GM19193 (cell line): ENCODE results near the gene SUSD3.

Experiments used
- POLR2A ChIP-seq: IDR thresholded peaks from 4 replicates; pipeline ENCODE4 v1.6.1; 2011; ENCODE audit not compliant: insufficient read depth, insufficient read length; ENCODE audit errors: extremely low read depth

Gene SUSD3

GRCh38 chr9:93112116-93112863 is 53.8 kb downstream of the SUSD3 start:
- TF ChIP-seq POLR2A, result no peak

DNA sequence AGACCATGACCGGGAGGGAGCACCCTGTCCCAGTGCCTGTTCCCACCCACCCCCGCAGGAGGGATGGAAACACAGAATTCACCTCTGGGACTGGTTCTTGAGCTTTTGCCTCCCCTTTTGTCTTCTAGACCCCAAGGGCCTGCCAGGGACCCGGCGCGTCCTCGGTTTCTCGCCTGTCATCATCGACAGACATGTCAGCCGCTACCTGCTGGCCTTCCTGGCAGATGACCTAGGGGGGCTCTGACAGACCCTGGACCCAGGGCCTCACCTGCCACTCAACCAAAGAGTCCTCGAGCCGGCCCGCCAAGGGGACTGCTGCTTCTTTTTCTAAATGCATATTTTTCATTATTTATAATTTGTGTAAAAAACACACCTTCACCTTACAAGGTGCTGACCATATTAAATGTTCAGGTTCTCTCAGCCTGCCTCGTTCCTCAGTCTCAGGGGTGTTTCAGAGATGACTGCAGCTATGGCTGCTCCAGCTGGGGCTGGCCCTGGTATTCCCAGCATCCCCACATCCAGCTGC is 54.4 kb downstream of the SUSD3 start:
- no peak for TF ChIP-seq POLR2A

DNA sequence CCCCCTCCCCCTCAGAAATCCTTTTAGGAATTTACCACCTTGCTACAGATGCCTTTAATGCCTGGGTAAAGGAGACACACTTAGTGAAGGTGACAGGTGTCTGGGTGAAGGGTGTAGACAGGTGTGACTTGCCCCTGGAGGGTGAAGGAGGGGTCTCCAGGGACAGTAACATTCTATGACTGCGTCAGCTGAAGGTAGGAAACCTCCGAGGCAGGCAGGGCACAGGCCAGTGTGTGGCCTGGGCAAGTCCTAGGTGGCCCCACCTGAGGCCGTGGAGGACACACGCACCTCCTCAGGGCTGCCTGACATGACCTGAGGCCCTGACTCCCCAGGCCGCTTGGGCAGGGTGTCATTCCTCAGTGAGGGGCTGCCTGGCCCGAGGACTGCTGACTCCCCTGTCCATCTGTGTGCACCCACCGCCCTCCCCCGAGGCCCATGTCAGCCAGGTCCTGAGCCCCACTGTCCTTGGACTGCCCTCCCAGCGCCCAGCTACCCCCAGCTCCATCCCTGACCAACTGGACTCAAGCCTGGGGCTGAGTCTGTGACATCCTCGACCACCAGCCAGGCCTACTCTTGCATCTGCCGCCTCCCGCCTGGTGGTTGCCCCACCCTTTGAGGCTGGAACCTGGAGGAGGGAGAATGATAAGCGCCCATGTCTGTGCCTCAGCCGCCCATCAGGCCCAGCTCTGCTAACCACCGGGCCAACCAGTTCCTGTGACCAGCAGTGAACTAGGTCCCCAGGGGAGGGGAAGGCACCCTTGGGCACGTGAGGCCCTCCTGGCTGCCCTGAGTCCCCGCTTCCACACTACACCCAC is 55.9 kb downstream of the SUSD3 start:
- TF ChIP-seq POLR2A, result no peak

DNA sequence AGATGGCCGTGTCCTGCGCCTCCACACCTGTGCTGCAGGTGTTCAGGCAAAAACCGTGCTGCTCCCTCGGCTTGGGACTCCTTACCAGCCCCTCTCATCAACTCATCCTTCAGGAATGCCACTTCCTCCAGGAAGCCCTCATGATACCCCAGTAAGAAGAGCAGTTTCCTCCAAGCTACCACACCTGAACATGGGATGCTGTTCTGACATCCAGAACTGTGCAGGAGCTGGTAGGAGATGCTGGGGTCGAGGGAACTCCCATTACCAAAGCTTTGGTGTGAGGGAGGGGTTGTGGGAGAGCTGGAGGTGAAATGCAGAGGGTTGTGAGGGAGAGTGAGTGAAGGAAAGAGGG is 56.5 kb downstream of the SUSD3 start:
- no peak for TF ChIP-seq POLR2A

GRCh38 chr9:93115486-93116071 is 57.1 kb downstream of the SUSD3 start:
- no peak for TF ChIP-seq POLR2A

DNA sequence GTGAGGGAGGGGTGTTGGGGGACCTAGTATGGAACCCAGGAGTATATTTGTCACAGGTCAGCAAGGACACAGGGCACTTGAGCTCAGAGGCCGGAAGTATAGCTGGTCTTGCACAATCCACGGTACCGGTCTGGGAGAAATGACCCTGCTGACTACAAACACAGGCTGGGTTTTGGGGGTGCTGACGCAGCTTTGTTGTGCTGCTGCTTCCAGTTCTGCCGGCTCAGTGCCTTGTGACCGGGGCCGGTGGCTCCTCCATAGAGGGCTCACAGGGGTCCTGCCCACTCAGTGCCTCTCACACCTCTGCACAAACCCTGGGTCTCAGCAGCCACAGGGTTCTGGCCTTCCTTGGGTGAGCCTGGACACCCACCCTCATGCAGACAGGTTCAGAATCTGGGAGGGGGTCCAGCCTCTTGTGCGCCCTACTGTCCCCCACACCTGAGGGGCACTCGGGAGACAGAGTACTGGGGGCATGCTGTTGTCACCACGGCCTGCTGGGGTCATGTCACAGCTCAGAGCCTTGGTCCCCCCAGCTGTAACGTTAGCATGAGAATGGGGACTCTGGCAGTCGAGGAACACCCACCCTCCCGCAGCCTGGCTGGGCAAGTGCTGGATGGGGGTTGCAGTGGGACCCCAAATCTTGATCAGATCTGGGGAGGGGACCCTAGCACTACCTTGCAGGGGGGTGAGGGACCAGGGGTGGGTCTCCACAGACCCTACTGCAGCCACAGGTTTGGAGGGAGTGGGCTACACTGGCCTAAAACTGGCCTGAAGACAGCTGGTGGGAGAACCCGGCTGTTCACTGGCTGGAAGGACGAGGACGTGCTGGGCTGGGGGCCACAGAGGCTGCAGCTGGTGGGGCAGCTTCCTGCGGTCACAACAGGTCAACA is 57.8 kb downstream of the SUSD3 start:
- no peak for TF ChIP-seq POLR2A

GRCh38 chr9:93117924-93118862 is 59.7 kb downstream of the SUSD3 start:
- TF ChIP-seq POLR2A, result no peak

GRCh38 chr9:93118863-93119702 is 60.6 kb downstream of the SUSD3 start:
- no peak for TF ChIP-seq POLR2A

DNA sequence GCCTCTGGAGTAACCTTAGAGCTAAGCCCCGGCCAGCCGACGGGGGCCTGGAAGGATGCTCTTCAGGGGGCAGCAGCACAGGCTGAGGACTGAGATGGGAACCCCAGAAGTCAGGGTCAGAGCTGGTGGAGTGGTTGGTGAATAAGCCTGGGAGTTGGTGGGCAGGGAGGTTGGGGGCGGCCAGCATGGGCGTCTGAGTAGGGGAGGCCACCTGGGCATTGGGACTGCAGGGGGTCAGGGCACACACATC is 61.1 kb downstream of the SUSD3 start:
- no peak for TF ChIP-seq POLR2A

DNA sequence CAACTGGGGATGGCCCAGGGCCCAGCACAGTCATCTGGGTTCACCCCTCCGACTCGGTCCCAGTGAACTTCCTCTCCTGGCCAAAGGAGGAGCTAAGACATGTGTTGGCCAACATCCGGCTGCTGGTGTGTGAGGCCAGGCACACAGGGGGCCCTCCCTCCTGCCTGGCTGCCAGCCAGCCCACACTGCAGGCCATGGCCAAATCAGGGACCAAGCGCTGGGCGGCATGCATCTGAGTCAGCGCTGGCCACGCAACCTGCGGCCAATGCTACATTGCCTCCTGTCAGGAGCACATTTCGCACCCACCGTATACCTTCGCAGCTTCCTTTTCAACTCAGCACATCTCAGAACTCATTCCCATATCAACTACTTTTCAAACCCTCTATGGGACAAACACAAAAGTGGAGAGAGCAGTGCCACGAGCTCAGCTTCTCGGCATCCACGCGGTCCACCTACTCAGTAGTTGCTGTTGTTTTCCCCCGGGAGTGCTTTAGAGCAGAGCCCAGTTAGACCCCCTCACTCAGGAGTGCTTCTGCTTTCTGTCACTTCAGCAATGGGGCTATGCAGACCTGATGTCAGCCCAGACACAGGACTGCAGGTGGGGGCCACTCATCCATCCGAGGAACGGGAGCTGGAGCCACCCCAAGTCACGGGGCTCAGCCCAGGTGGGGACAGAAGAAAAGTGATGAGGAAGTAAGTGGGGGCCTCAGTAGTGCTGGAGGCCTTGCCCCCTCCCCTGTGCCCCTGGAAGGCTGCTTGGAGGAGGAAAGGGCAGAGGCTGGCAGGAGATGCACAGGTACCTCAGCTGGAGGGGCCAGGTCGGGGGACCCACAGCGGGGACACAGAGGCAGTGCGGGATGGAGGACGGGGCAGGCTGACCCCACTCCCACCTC is 61.7 kb downstream of the SUSD3 start:
- no peak for TF ChIP-seq POLR2A

GRCh38 chr9:93120846-93121315 is 62.4 kb downstream of the SUSD3 start:
- no peak for TF ChIP-seq POLR2A

- no peak for TF ChIP-seq POLR2A
Observed at GRCh38 chr9:93121316-93122241, 63.1 kb downstream of the SUSD3 start.
